SK-N-SH treated with all-trans-retinoic acid at 6 μM for 48 hours (cell line): ENCODE results near the gene FERD3L.

Source experiments
- ATAC-seq: fragments of 200-7000 bp; cut with Tn5 transposase; 3 replicates; pipeline ENCODE4 v1.9.1; 2020; ENCODE audit warnings: mild to moderate bottlenecking, moderate library complexity
- ARNTL ChIP-seq: fragments of 450-650 bp; formaldehyde crosslinking; IDR thresholded peaks from 2 replicates; pipeline ENCODE4 v1.5.0; 2020; ENCODE audit warnings: low read depth, mild to moderate bottlenecking, moderate library complexity, borderline replicate concordance
- BACH2 ChIP-seq: fragments of 250-450 bp; sonication (Bioruptor Pico); IDR thresholded peaks from 2 replicates; pipeline ENCODE4 v1.9.0; 2021; ENCODE audit warnings: mild to moderate bottlenecking, borderline replicate concordance
- CREB5 ChIP-seq: fragments of 250-450 bp; sonication (Bioruptor Pico); IDR thresholded peaks from 2 replicates; pipeline ENCODE4 v1.5.1; 2020; ENCODE audit warnings: low read depth, mild to moderate bottlenecking, moderate library complexity
- CSDC2 ChIP-seq: fragments of 250-450 bp; sonication (Bioruptor Pico); IDR thresholded peaks from 2 replicates; pipeline ENCODE4 v1.5.0; 2020; ENCODE audit warnings: mild to moderate bottlenecking, moderate library complexity
- CSRNP3 ChIP-seq: fragments of 250-450 bp; sonication (Bioruptor Pico); IDR thresholded peaks from 2 replicates; pipeline ENCODE4 v1.5.1; 2021; ENCODE audit warnings: mild to moderate bottlenecking, moderate library complexity
- ESRRG ChIP-seq: fragments of 250-450 bp; sonication (Bioruptor Pico); IDR thresholded peaks from 2 replicates; pipeline ENCODE4 v1.6.1; 2021; ENCODE audit warnings: mild to moderate bottlenecking
- GLIS3 ChIP-seq: fragments of 250-450 bp; sonication (Bioruptor Pico); IDR thresholded peaks from 2 replicates; pipeline ENCODE4 v1.5.0; 2020; ENCODE audit warnings: mild to moderate bottlenecking, moderate library complexity
- ISL1 ChIP-seq: fragments of 250-450 bp; sonication (Bioruptor Pico); IDR thresholded peaks from 2 replicates; pipeline ENCODE4 v2.1.2; 2022; ENCODE audit warnings: mild to moderate bottlenecking, moderate library complexity
- OSR1 ChIP-seq: fragments of 250-450 bp; sonication (Bioruptor Pico); IDR thresholded peaks from 2 replicates; pipeline ENCODE4 v1.8.0; 2022; ENCODE audit warnings: moderate library complexity, mild to moderate bottlenecking, inconsistent platforms
- PATZ1 ChIP-seq: fragments of 250-450 bp; sonication (Bioruptor Pico); IDR thresholded peaks from 2 replicates; pipeline ENCODE4 v1.8.0; 2020; ENCODE audit warnings: mild to moderate bottlenecking, moderate library complexity, borderline replicate concordance
- POU6F1 ChIP-seq: fragments of 250-450 bp; sonication (Bioruptor Pico); IDR thresholded peaks from 2 replicates; pipeline ENCODE4 v1.8.0; 2021; ENCODE audit warnings: low read depth, mild to moderate bottlenecking, moderate library complexity, borderline replicate concordance
- PPARA ChIP-seq: fragments of 250-450 bp; sonication (Bioruptor Pico); IDR thresholded peaks from 2 replicates; pipeline ENCODE4 v1.5.0; 2020; ENCODE audit warnings: mild to moderate bottlenecking, borderline replicate concordance
- SNAI2 ChIP-seq: fragments of 250-450 bp; sonication (Bioruptor Pico); IDR thresholded peaks from 2 replicates; pipeline ENCODE4 v1.5.0; 2020; ENCODE audit warnings: mild to moderate bottlenecking, moderate library complexity
- TCF4 ChIP-seq: fragments of 250-450 bp; sonication (Bioruptor Pico); IDR thresholded peaks from 2 replicates; pipeline ENCODE4 v1.8.0; 2021; ENCODE audit warnings: mild to moderate bottlenecking, moderate library complexity, borderline replicate concordance
- TOX ChIP-seq: fragments of 250-450 bp; sonication (Bioruptor Pico); IDR thresholded peaks from 2 replicates; pipeline ENCODE4 v1.8.0; 2021; ENCODE audit warnings: mild to moderate bottlenecking, moderate library complexity, borderline replicate concordance
- TSHZ2 ChIP-seq: fragments of 250-450 bp; sonication (Bioruptor Pico); IDR thresholded peaks from 2 replicates; pipeline ENCODE4 v1.5.0; 2020; ENCODE audit warnings: mild to moderate bottlenecking, moderate library complexity
- ZC3H10 ChIP-seq: fragments of 250-450 bp; sonication (Bioruptor Pico); IDR thresholded peaks from 2 replicates; pipeline ENCODE4 v1.5.1; 2021; ENCODE audit warnings: mild to moderate bottlenecking, moderate library complexity
- ZFP3 ChIP-seq: fragments of 250-450 bp; sonication (Bioruptor Pico); IDR thresholded peaks from 2 replicates; pipeline ENCODE4 v1.5.0; 2020; ENCODE audit warnings: mild to moderate bottlenecking, moderate library complexity
- ZFP30 ChIP-seq: fragments of 450-650 bp; formaldehyde crosslinking; IDR thresholded peaks from 2 replicates; pipeline ENCODE4 v1.5.0; 2022; ENCODE audit warnings: mild to moderate bottlenecking, moderate library complexity
- ZNF70 ChIP-seq: fragments of 450-650 bp; formaldehyde crosslinking; IDR thresholded peaks from 2 replicates; pipeline ENCODE4 v1.5.0; 2020; ENCODE audit warnings: mild to moderate bottlenecking, moderate library complexity
- ZNF8 ChIP-seq: fragments of 450-650 bp; formaldehyde crosslinking; IDR thresholded peaks from 2 replicates; pipeline ENCODE4 v1.5.0; 2020; ENCODE audit warnings: mild to moderate bottlenecking, moderate library complexity

Gene FERD3L

GRCh38 chr7:19146699-19147098 is 1.5 kb upstream of the FERD3L start:
- TF ChIP-seq PATZ1 (no peak), ZNF8 (CRISPR knock-in tag) (no peak), SNAI2 (CRISPR knock-in tag) (no peak), ZNF70 (no peak), ZC3H10 (CRISPR knock-in tag) (no peak), TOX (CRISPR knock-in tag) (no peak), TCF4 (CRISPR knock-in tag) (no peak), TSHZ2 (CRISPR knock-in tag) (no peak), CREB5 (CRISPR knock-in tag) (no peak), CSDC2 (CRISPR knock-in tag) (no peak), ARNTL (CRISPR knock-in tag) (no peak), ISL1 (no peak), CSRNP3 (no peak), ZFP30 (CRISPR knock-in tag) (no peak), ZFP3 (CRISPR knock-in tag) (no peak), OSR1 (CRISPR knock-in tag) (no peak)
- no peak for ATAC-seq

GRCh38 chr7:19145434-19146115 is 354 bp upstream of the FERD3L start:
- TF ChIP-seq ISL1, result no peak
- TF ChIP-seq PATZ1, result no peak
- TF ChIP-seq TSHZ2 (CRISPR knock-in tag), result no peak
- no peak for TF ChIP-seq OSR1 (CRISPR knock-in tag)
- no peak for TF ChIP-seq TOX (CRISPR knock-in tag)
- no peak for TF ChIP-seq POU6F1 (CRISPR knock-in tag)
- TF ChIP-seq ZFP3 (CRISPR knock-in tag), result no peak
- no peak for TF ChIP-seq ZNF70
- no peak for TF ChIP-seq ESRRG (CRISPR knock-in tag)
- no peak for TF ChIP-seq BACH2 (CRISPR knock-in tag)
- TF ChIP-seq PPARA (CRISPR knock-in tag), result no peak
- no peak for TF ChIP-seq ARNTL (CRISPR knock-in tag)
- TF ChIP-seq CREB5 (CRISPR knock-in tag), result no peak
- no peak for TF ChIP-seq GLIS3 (CRISPR knock-in tag)
- TF ChIP-seq ZNF8 (CRISPR knock-in tag), result no peak
- TF ChIP-seq, all 23 proteins: peak for 0
- ATAC-seq, result no peak
